HPDE6-E6E7 (cell line): ENCODE results near the gene KITLG.
"Not testable (repeated sequence)": the region's sequence is repeated elsewhere in the genome, so short reads cannot be mapped to it uniquely, and the experiment has no call there.

ENCODE experiments used
- DNase-seq: peaks from one replicate; pipeline ENCODE4 v3.0.0; 2011; ENCODE audit warnings: missing footprints; ENCODE audit errors: extremely low spot score

KITLG gene

GRCh38 chr12:88496429-88496828 lies 83.8 kb downstream of the KITLG start:
- no peak for DNase-seq

GRCh38 chr12:88495031-88495430 lies 85.2 kb downstream of the KITLG start:
- no peak for DNase-seq

DNA sequence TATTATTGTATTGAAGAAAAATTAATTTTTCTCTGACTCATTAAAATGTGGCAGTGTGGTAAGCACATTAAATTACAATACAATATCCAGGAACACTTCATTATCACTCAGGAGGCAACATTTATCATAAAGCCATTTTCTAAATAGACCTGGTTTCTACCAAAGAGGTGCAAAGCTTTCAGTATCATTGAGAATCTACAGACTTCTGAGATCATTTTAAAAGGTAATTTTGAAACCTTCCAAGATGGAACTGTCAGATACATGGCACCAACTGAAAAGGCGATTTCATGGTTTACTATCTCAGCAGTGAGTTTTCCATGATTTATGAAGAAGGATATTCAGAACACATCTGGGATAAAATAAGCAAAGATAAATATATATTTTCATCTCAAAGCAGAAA lies 85.8 kb downstream of the KITLG start:
- DNase-seq = no peak

GRCh38 chr12:88493636-88494035 lies 86.6 kb downstream of the KITLG start:
- peak; percentile 7 for DNase-seq

GRCh38 chr12:88490425-88490824 lies 89.8 kb downstream of the KITLG start:
- no peak for DNase-seq

GRCh38 chr12:88472775-88473174 lies 107.5 kb downstream of the KITLG start:
- DNase-seq = no peak

GRCh38 chr12:88472248-88472647 lies 108.0 kb downstream of the KITLG start:
- no peak for DNase-seq

- DNase-seq = no peak
These were observed 108.8 kb downstream of the KITLG start for GRCh38 chr12:88471331-88472045.

GRCh38 chr12:88469154-88469553 lies 111.1 kb downstream of the KITLG start:
- DNase-seq = no peak

GRCh38 chr12:88468581-88468980 lies 111.7 kb downstream of the KITLG start:
- DNase-seq = no peak

GRCh38 chr12:88466708-88467107 lies 113.6 kb downstream of the KITLG start:
- DNase-seq = not testable (repeated sequence)

- DNase-seq = no peak
These were observed 121.9 kb downstream of the KITLG start for GRCh38 chr12:88458327-88458726.

DNA sequence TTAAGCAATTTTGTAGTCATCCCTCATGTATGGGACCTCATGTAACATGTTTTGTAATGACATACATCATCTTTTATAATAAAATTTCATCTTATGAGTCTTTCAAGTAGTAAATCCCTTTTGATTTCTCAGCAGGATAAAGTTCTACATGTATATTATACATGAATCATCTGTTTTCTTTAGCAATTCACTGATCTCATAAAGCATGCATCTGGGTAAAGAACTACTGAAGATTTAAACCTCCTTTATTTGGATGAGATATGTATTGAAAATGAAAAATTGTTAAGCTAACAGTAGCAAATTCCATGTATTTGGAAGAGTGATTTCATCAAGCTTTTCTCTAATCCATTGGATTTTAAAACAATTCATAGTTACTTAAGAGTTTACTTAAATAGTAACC lies 126.9 kb downstream of the KITLG start:
- DNase-seq = no peak

DNA sequence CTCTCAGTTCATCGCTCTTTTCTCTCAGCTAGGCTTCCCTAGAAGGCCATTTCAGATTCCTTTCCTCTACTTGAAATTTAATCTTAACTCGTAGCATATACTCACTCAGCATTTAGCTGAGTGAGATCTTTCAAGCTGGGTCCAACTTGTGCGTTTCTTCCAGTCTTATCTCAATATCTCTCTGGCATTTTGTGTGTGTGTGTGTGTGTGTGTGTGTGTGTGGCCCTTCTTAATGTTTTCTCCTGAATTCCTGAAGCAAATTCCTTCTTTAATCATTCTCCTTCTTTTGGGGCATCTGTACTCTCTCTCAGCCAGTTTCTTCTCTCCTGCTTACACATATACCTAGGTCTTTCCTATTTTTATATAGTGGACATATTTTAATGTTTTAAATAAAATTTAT lies 129.1 kb downstream of the KITLG start:
- no peak for DNase-seq

- DNase-seq = no peak
These were observed 130.1 kb downstream of the KITLG start for GRCh38 chr12:88450136-88450535.

DNA sequence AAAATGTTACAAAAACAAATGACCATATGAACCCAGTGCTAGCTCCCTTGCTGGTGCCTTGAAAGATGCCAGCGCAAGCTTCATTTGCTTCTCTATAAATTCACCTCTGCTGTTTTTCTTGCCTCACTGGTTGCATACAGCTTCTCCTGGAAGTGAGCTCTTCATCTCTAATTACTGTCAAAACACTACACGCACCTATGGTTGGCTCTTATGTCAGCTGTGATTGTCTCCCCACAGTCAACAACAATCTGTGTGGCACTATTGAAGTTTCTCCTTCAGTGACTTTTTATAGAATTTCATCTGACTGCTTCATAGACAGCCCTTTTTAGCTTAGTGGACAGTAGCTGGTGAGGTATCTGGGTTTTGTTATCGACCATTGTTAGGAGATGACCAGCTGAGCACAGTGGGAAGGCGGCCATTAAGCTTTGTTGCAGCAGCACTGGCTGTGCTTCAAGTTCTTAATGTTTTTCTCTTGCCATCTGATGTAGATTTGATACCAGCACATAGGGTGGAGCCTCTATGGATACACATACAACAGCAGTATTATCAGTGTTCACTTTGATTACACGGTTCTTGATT lies 131.8 kb downstream of the KITLG start:
- DNase-seq = no peak

GRCh38 chr12:88445705-88446394 lies 134.4 kb downstream of the KITLG start:
- DNase-seq = no peak

DNA sequence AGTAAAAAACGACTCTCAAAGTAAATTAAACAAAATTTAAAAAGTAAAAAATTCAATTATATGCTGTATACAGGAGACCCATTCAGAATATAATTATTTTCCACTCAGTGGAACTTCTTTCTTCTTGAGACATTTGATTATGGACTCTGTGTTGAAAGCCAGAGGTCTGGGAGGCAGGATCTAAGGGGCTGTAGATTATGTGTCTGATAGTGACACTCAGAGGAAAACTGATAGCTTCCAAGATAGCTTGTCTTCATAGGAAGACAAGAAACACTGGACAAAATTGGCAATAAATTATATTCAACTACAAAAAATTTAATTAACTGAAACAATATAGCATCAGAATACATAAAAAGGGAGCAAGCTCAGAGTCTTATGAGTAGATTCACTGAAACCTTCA lies 135.8 kb downstream of the KITLG start:
- no peak for DNase-seq
